Right cardiac atrium (tissue), 5 donors: ENCODE measurements around the gene NUMA1. TPM values are rescaled to one million over a fixed set of nuclear protein-coding genes. Genes with fewer than 3 reads are reported as not detected.

Experiments used
- ATAC-seq, 2 donors: fragments of 200-7000 bp; cut with Tn5 transposase; one replicate each; pipeline versions ENCODE4 v1.8.0 to v1.9.1; 2020; ENCODE audit warnings: moderate library complexity in 2 of 2, mild to moderate bottlenecking in 1 of 2
- DNase-seq, 3 donors: peaks; one replicate each; pipeline ENCODE4 v3.0.0-alpha.2; 2020
- H3K27ac ChIP-seq: one replicate; pipeline ENCODE4 v1.5.1; 2013; ENCODE audit warnings: mild to moderate bottlenecking, low read length, control low read depth, moderate library complexity
- H3K27me3 ChIP-seq: one replicate; pipeline ENCODE4 v1.6.1; 2013; ENCODE audit not compliant: control insufficient read depth, insufficient read depth
- H3K4me1 ChIP-seq: one replicate; pipeline ENCODE4 v1.6.1; 2013; ENCODE audit warnings: low read length; ENCODE audit not compliant: control insufficient read depth, insufficient read depth
- H3K4me3 ChIP-seq: one replicate; pipeline ENCODE4 v1.5.1; 2013; ENCODE audit warnings: low read length, control low read depth
- H3K9me3 ChIP-seq: one replicate; pipeline ENCODE4 v1.6.1; 2013; ENCODE audit warnings: low read length; ENCODE audit not compliant: control insufficient read depth
- WGBS: extraction: QIAGEN DNeasy Blood & Tissue Kit; methylation state at CpG from one replicate; pipeline ENCODE4 v1.1.7; 2013; 5-methylcytosine and 5-hydroxymethylcytosine counted together
- intact Hi-C, 4 donors: fragments of 100-400 bp; cut with DNase I; formaldehyde crosslinking; loops; one replicate each; pipeline versions ENCODE4 v1.11.0 to v1.14.0; 2022 to 2023
- polyA plus RNA-seq: library from polyadenylated mRNA; stranded (reverse); fragments of 200-250 nt; gene quantifications from one replicate; pipeline ENCODE4 v1.2.3, GENCODE V29; 2013
- total RNA-seq, 4 donors: library from RNA; stranded (reverse); fragmentation: NEBNext Ultra II Directional; extraction: Animal tissue kit (Norgen Biotek cat#: 25700); gene quantifications; one replicate each; pipeline ENCODE4 v1.2.1, GENCODE V29; 2021
- donor health status: healthy with polysubstance abuse.
- donor health status: DM: no; HTN: yes; CAD: no.
- donor health status: DM: no; HTN: no; CAD: no.
- donor health status: DM: no; HTN: yes; CAD: no; lungs with severe emphysema.
- donor health status: DM: yes; HTN: yes; CAD: no.

NUMA1 gene
- total and polyA plus RNA-seq, 5 donors, result 75.8 to 125 (median 103) TPM

- ATAC-seq (no peak), DNase-seq (no peak)
- intact Hi-C loops, result no loop called here
- Histone ChIP-seq H3K4me1 (no peaks in the 10 kb centered on the region), H3K27ac (no peak overlapping the region), H3K4me3 (no peak overlapping the region), H3K9me3 (no peaks in the 10 kb centered on the region), H3K27me3 (no peaks in the 10 kb centered on the region)
- 43% methylated on average over 2 of the region's 2 CpGs for WGBS
Measured at GRCh38 chr11:71987521-71987920, 92.8 kb downstream of the NUMA1 start.

- no peak for ATAC-seq
- intact Hi-C loops, result no loop called here
- Histone ChIP-seq H3K9me3 (no peaks in the 10 kb centered on the region), H3K4me3 (no peak overlapping the region), H3K4me1 (no peaks in the 10 kb centered on the region), H3K27me3 (no peaks in the 10 kb centered on the region), H3K27ac (no peak overlapping the region)
- no peak for DNase-seq
- 92% methylated on average over 2 of the region's 2 CpGs for WGBS
Measured at GRCh38 chr11:71986131-71986530, 94.2 kb downstream of the NUMA1 start.

GRCh38 chr11:71979602-71980001, 100.7 kb downstream of the NUMA1 start:
- WGBS, result 83% methylated on average over 3 of the region's 3 CpGs
- H3K27me3 ChIP-seq, result no peaks in the 10 kb centered on the region
- H3K4me1 ChIP-seq, result no peaks in the 10 kb centered on the region

GRCh38 chr11:71979094-71979493, 101.2 kb downstream of the NUMA1 start:
- H3K27me3 ChIP-seq, result no peaks in the 10 kb centered on the region
- intact Hi-C loops, result loop anchor here in 2 of 4 donors (5.0 kb wide), 2 partner anchors 163 to 453 kb away; partner anchors contain the start of gene CLPB (in 1 of the 2)
- WGBS, result 93% methylated on average over 4 of the region's 4 CpGs
- no peak for ATAC-seq
- no peak overlapping the region for H3K27ac ChIP-seq
- H3K9me3 ChIP-seq, result no peaks in the 10 kb centered on the region
- DNase-seq, result no peak
- H3K4me3 ChIP-seq, result no peak overlapping the region
- H3K4me1 ChIP-seq, result no peaks in the 10 kb centered on the region

More at GRCh38 chr11:71979602-71980001, 100.7 kb downstream of the NUMA1 start:
- ATAC-seq (no peak), DNase-seq (no peak)
- Histone ChIP-seq H3K27ac (no peak overlapping the region), H3K9me3 (no peaks in the 10 kb centered on the region), H3K4me3 (no peak overlapping the region)
- intact Hi-C loops, result loop anchor here in 2 of 4 donors (5.0 kb wide), 2 partner anchors 163 to 453 kb away; partner anchors contain the start of gene CLPB (in 1 of the 2)

- peak in 1 of 3 donors; percentile 43 for DNase-seq
- H3K4me1 ChIP-seq, result no peaks in the 10 kb centered on the region
- no peaks in the 10 kb centered on the region for H3K27me3 ChIP-seq
- ATAC-seq, result peak; percentile 49 to 67
- no peaks in the 10 kb centered on the region for H3K9me3 ChIP-seq
- intact Hi-C loops, result loop anchor here in 2 of 4 donors (5.0 kb wide), 2 partner anchors 164 to 454 kb away; partner anchors contain the start of gene CLPB (in 1 of the 2)
- H3K27ac ChIP-seq, result no peak overlapping the region
- 58% methylated on average over 7 of the region's 7 CpGs for WGBS
- no peak overlapping the region for H3K4me3 ChIP-seq
Measured at GRCh38 chr11:71977743-71978418, 102.5 kb downstream of the NUMA1 start.

GRCh38 chr11:71977090-71977489, 103.3 kb downstream of the NUMA1 start:
- no peaks in the 10 kb centered on the region for H3K9me3 ChIP-seq
- WGBS, result 67% methylated on average over 1 of the region's 1 CpG
- no peak for ATAC-seq

GRCh38 chr11:71976551-71976950, 103.8 kb downstream of the NUMA1 start:
- DNase-seq, result no peak
- Histone ChIP-seq H3K4me1 (no peaks in the 10 kb centered on the region), H3K4me3 (no peak overlapping the region), H3K27ac (no peak overlapping the region), H3K27me3 (no peaks in the 10 kb centered on the region), H3K9me3 (no peaks in the 10 kb centered on the region)
- intact Hi-C loops, result loop anchor here in 2 of 4 donors (5.0 kb wide), 2 partner anchors 166 to 456 kb away; partner anchors contain the start of gene CLPB (in 1 of the 2)
- WGBS, result 88% methylated on average over 5 of the region's 5 CpGs
- no peak for ATAC-seq

More at GRCh38 chr11:71977090-71977489, 103.3 kb downstream of the NUMA1 start:
- Histone ChIP-seq H3K27me3 (no peaks in the 10 kb centered on the region), H3K27ac (no peak overlapping the region), H3K4me3 (no peak overlapping the region), H3K4me1 (no peaks in the 10 kb centered on the region)
- DNase-seq, result no peak
- intact Hi-C loops, result loop anchor here in 2 of 4 donors (5.0 kb wide), 2 partner anchors 165 to 455 kb away; partner anchors contain the start of gene CLPB (in 1 of the 2)

- 95% methylated on average over 2 of the region's 2 CpGs for WGBS
- Histone ChIP-seq H3K27ac (no peak overlapping the region), H3K4me1 (no peaks in the 10 kb centered on the region), H3K27me3 (no peaks in the 10 kb centered on the region), H3K4me3 (no peak overlapping the region), H3K9me3 (no peaks in the 10 kb centered on the region)
- intact Hi-C loops, result no loop called here
- DNase-seq (no peak), ATAC-seq (no peak)
Measured at GRCh38 chr11:71971680-71972079, 108.7 kb downstream of the NUMA1 start.

GRCh38 chr11:71964641-71965040, 115.7 kb downstream of the NUMA1 start:
- H3K27ac ChIP-seq, result no peak overlapping the region
- no peaks in the 10 kb centered on the region for H3K9me3 ChIP-seq
- ATAC-seq (no peak), DNase-seq (no peak)
- no peaks in the 10 kb centered on the region for H3K27me3 ChIP-seq
- intact Hi-C loops, result no loop called here
- no peaks in the 10 kb centered on the region for H3K4me1 ChIP-seq
- no peak overlapping the region for H3K4me3 ChIP-seq
- 94% methylated on average over 4 of the region's 4 CpGs for WGBS

GRCh38 chr11:71963468-71963867, 116.9 kb downstream of the NUMA1 start:
- intact Hi-C loops, result no loop called here

GRCh38 chr11:71962428-71963038, 117.8 kb downstream of the NUMA1 start:
- WGBS, result 43% methylated on average over 2 of the region's 2 CpGs
- Histone ChIP-seq H3K27ac (no peak overlapping the region), H3K9me3 (no peaks in the 10 kb centered on the region), H3K4me3 (no peak overlapping the region), H3K27me3 (no peaks in the 10 kb centered on the region), H3K4me1 (no peaks in the 10 kb centered on the region)
- ATAC-seq (no peak), DNase-seq (no peak)
- intact Hi-C loops, result no loop called here

More at GRCh38 chr11:71963468-71963867, 116.9 kb downstream of the NUMA1 start:
- Histone ChIP-seq H3K27ac (no peak overlapping the region), H3K4me1 (no peaks in the 10 kb centered on the region), H3K9me3 (no peaks in the 10 kb centered on the region), H3K27me3 (no peaks in the 10 kb centered on the region), H3K4me3 (no peak overlapping the region)
- ATAC-seq, result no peak
- no peak for DNase-seq
- WGBS, result 93% methylated on average over 8 of the region's 8 CpGs
